Measurements from ENCODE around the gene ZNG1E. TPM values are rescaled to one million over a fixed set of nuclear protein-coding genes. Genes with fewer than 3 reads are reported as not detected.

Gene ZNG1E
- 21.8 and 26.3 TPM in 2 replicates for total RNA-seq

DNA sequence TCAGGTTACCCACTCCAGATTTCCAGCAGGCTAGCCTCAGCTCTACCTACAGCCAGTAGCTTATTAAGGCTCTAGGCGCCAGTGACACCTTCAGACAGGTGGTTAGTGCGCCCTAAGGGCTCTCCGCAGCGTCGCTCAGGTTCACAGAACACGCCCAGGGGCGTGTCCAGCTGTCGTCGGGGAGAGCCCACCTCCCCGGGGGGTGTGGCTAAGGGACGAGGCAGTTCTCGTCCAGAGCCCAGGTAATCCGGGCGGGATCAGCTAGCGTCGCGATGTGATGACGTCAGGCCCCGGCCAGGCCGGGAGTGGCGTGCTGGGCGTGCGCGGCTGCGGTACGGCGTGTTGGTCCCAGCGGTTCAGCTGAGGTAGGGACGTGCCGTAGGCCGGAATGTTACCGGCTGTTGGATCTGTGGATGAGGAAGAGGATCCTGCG, at the start of gene ZNG1E:
Gene ZNG1E, plus strand, starts transcription at position 340 of the 433 bp plus-strand sequence. Its CDS starts 49 bp downstream, at position 389.

DNA sequence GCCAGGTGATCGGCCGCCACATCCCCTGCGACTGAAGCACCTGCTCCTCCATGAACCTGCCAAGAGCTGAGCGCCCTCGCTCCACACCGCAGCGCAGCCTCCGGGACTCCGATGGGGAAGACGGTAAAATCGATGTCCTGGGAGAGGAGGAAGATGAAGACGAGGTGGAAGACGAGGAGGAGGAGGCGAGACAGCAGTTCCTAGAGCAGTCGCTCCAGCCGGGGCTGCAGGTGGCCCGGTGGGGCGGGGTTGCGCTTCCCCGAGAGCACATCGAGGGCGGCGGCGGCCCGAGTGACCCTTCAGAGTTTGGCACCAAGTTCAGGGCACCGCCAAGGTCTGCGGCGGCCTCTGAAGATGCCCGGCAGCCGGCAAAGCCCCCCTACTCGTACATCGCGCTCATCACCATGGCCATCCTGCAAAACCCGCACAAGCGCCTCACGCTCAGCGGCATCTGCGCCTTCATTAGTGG, 61.4 kb downstream of the ZNG1E start, which contains the start of gene FOXD4L4:
Gene FOXD4L4, plus strand, starts transcription at position 51 of the 469 bp plus-strand sequence. Its CDS starts 0 bp downstream, at position 51.

Other genes with a start within 250 kb of the ZNG1E start
- 0.14 and 0.18 TPM in 2 replicates for gene FOXD4L4, start 61.2 kb downstream of the ZNG1E start, total RNA-seq

Measured in smooth muscle cell of bladder (primary cell).